T-helper 1 cell (primary cell): ENCODE results near the gene HIVEP3.

Experiments
- DNase-seq, 5 donors: peaks; one replicate each; pipeline ENCODE4 v3.0.0-alpha.2; 2012 to 2020

The HIVEP3 gene

GRCh38 chr1:41870076-41870562 is 48.6 kb downstream of the HIVEP3 start:
- DNase-seq, result no peak

DNA sequence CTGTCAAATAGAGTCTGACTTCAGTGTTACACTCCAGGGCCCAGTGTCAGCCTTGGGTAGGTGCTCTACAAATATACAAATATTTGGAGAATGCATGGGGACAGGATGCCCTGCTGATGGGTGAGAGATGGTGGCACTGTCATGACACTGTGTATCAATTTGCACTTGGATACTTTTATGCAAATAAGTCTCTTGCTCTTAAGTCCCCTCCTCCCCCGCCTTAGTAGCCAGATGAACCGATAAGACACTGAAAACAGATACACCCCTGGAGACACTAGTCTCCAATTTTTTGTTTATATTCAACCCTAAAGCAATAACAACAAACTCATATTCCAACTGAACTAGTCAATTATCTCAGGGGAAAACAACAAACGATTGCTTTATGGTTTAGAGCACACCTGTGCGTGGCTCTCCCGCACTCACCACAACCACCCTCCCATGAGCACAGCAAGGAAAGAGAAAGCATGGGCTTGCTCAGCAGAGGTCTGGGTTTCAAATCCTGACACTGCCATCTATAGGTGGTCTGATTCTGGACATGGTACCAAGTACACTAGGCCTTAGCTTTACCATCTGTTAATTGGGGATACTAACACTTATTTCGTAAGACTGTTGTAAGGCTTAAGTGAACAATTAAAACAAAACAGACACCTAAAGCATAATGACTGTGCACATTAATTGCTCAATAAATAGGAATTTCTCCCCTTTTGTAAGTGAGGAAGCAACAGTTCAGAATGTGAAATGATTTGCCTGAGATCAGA is 50.3 kb downstream of the HIVEP3 start:
- peak in 1 of 5 donors; percentile 64 for DNase-seq

GRCh38 chr1:41866285-41866684 is 52.4 kb downstream of the HIVEP3 start:
- no peak for DNase-seq

GRCh38 chr1:41864471-41865040 is 54.2 kb downstream of the HIVEP3 start:
- no peak for DNase-seq

- no peak for DNase-seq
These were observed 55.0 kb downstream of the HIVEP3 start for GRCh38 chr1:41863718-41864117.

- DNase-seq, result peak in 1 of 5 donors; percentile 84
These were observed 56.1 kb downstream of the HIVEP3 start for GRCh38 chr1:41862384-41863221.

DNA sequence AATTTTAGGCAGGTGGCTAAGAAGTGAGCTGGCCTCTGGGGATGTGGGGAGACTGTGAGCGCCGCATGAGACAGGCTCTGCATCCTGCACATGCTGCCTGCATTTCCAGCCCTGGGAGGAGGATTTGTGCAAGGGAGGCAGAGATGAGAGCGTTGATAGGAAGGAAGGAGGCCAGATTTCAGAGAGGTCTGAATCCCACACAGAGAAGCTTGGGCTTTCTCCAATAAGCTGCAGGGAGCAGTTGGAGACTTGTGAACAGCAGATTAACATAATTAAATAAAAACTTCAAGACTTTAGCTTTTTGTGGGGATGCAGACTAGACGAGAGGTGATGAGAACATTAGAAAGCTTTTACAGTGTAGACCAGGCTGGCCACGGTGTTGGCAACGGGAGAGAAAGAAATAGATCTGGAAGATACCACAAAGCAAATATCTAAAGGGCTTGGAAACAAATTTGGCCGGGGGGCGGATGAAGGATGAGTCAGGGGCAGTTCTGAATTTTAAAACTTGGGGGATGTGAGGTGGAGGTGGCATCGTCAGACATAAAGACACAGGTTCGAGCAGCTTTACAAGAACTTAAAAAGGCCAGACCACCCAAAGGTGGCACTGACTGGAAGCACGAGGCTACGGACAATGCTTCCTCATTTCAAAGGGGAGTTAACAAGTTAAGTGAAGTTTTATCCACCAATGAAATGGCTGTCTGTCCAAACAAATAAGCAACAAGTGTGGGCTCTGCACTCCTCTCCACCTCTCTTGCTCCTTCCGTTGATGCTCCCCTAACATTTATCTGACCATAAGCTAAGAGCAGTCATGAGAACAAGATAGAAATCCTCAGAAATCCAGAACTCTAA is 57.0 kb downstream of the HIVEP3 start:
- DNase-seq, result no peak

DNA sequence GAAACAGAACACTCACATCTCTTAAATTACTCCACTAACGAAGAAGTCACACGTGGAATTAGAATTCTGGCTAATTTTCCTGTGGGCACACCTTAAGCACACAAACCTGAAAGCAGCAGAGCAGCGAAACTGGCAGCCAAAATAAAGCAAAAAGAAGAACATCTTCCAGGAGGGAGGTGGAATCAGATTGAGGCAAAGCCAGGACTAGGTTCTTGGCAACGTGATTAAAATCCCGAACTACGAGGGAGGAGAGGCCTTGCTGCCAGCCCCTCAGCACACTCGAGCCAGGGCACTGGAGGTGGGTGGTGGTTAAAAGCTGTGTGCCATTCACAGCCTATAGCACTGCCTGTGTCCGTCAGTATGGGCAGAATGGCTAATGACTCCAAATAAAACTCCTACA is 58.0 kb downstream of the HIVEP3 start:
- DNase-seq, result no peak

DNA sequence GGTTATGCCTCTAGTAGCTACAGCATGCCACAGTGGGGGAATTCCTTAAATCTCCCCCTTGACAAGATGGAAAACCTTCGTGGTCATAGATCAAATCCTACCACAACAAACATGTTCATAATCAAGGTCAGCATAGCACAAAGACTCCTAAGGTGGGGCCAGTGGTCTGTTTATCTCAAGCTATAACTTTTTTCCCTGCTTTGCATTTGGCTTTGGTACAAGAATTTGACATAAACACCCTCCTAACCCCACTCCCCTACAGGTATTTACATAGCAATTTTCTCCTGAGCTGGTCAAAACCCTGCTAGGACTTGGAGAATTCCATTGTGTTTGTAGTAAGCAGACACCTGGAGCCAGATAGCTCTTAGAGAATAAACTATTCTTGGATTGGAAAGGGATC is 58.5 kb downstream of the HIVEP3 start:
- DNase-seq, result no peak

DNA sequence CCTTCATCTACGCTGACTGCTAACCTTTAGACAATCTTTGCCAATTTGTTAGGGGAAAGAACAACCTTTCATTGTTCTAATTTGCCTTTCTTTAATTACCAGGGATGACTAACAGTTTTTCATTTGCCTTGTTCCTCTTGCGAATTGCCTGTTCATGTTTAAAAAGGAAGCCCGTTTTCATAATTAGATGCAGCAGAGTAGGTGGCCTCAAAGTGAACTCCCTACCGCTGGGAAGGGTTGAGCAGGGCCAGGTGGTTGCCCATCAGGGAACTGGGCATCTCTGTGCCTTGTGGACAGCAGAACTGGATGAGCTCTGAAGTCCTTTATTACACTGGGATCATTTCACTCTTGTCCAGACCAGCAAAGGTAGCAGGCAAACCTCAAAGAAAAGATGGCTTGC is 59.0 kb downstream of the HIVEP3 start:
- DNase-seq, result no peak

DNA sequence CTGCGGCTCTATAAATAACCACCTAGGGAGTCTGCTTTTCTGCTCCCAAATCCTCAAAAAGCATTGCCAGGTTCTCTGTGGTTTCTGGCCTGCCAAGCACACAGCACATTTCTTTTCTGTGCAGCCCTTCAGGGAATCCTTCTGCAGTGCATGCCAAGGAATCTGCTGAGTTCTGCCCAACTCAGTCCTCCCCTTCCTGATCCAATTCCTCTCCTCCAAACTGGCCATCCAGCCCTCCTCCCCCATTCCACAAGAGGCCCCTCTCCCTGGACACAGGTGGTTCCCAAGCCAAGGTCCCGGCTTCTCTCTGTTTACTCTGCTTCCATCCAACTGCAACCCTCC is 61.8 kb downstream of the HIVEP3 start:
- DNase-seq, result no peak

DNA sequence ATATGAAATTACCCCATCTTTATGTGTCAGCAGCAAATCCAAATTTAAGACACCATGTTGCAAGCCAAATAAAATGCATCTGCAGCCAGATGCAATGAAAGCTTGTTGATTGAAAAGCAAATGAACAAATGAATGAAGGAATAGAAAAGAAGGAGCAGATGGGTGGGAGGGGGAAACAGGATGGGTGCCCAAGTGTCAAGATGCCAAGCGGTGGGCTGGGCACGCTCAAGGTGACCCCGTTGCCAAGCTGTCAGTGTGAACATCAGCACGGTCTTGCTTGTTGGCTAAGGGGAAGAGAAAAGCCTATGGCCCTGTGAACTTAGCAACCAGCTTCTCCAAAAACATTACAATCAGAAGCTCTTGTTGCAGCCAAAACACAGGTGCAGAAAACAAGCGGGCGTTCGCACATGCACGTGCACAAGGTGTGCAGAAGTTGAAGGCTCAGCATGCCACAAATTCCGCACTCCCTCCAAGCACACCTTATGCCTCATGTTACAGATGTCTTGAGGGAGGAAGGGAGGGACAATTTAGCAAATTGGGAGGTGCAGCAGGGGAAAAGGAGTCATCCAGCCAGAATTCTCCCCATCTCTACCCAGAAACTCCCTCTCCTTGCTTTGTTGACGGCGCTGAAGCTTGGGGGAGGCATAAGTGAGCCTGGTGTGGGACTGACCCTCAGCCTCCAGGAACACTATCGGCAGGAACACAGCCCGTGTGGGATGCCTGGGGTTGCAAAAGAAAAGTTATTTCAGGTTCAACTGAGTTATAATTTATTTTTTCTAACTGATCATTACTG is 62.4 kb downstream of the HIVEP3 start:
- DNase-seq, result no peak

DNA sequence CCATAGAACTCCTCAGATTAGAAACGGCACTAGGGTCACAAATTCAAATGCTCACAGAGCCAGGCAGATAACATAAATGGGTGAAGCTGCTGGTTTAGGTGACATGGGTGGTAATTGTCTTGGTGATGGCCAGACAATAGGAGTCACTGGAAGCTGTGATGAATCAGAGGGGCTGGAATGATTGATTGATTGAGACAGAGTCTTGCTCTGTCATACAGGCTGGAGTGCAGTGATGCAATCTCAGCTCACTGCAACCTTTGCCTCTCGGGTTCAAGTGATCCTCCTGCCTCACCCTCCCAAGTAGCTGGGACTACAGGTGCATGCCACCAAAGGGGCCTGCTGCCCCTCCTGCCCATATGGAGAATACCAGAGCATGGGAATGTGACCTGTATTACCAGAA is 63.0 kb downstream of the HIVEP3 start:
- no peak for DNase-seq

GRCh38 chr1:41853907-41854306 is 64.8 kb downstream of the HIVEP3 start:
- no peak for DNase-seq

GRCh38 chr1:41852091-41852490 is 66.6 kb downstream of the HIVEP3 start:
- DNase-seq, result no peak

DNA sequence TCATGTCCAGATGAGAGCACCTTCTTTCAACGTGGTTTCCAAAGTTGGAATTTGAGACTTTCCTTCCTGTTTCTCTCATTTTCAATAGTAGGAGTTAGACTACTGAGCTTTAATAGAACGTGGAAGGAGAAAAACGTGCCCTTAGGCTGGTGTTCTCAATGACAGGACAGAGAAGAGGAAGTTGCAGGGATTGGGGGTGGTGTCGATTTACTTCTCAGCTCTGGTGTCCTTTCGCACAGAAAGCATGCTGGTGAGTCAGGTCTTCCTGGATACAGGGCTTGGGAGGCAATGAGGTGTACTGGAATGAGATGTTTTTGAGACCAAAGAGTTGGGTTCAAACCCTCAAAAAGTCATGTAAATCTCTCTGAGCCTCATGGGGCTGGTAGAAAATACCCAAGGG is 67.1 kb downstream of the HIVEP3 start:
- no peak for DNase-seq

GRCh38 chr1:41850029-41850428 is 68.7 kb downstream of the HIVEP3 start:
- peak in 1 of 5 donors; percentile 20 for DNase-seq

DNA sequence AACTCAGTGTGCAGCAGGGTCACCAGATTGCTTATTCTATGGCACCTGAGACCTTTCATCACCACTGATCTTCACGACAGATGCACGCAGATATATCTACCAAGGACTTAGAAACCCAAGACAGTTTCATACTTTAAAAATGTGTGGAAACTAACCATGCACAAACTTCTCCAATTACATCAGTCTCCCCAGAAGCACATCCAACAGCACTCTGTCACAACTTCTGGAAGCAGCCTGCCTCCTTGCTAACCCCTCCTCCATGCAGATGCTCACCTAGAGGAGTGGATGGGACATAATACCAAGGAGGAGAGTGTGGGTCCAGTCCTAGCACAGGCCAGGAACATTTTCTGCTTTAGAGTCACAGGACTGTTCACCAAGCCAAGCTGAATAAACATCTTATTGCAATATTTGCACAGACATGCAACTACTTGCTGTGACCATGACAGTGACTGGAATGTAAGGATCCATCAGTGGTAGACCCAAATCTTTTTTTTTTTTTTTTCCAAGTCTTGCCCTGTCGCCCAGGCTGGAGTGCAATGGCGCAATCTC is 69.4 kb downstream of the HIVEP3 start:
- DNase-seq, result no peak

DNA sequence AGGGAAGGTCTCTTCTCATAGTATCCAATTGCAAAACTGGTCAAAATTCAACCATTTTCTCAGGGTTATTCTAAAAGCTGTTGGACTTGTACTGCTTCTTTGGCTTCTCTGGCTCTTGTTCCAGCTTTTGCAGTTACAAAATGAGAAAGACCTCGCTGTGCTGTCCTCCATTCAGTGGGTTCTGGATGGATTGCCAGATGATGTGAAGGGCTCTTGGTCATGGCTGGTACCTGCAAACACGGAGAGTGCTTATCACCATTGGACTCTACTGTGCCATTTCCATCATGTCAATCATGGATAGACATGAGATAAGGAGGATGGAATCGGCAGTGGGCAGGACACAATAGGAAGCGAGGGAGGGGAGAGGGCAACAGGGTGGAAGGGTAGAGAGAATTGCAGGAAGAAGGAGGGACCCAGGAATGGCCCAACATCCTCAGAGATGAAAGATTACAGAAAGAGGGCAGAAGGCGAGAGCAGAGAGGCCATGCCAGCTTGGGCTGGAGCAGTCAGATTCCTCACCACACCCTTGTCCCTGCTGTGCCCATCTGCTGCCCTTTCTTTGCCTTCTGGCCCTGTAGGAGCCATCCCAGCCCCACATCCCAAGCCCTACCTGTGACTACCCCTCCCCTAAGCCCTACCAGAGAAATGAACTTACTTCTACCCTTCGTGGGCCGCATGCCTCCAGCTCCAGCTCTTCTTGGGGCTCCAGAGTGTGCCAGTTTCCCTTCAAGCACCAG is 70.3 kb downstream of the HIVEP3 start:
- no peak for DNase-seq

DNA sequence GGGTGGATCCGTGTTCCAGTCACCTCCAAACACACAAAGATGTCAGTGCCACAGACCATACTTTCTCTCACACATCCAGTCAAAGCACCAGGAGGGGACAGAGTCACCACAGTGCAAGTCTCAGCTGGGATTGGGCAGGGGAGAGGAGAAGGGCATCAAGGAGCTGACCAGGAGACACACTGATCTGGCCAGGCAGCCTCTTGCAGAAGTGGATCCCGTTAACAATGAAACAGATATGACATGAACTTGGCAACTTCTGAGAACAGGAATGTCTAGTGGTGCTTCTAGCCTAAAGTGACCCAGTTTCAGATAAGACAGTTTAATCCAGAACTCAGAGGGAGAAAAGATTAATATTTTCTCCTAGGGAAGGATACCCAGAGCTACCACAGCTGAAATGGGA is 71.0 kb downstream of the HIVEP3 start:
- no peak for DNase-seq
